ENCODE data around the gene APOC3. TPM values are rescaled to one million over a fixed set of nuclear protein-coding genes. Genes with fewer than 3 reads are reported as not detected.

Gene APOC3
- total RNA-seq, 1 donor from 2014 or later: not detected

DNA sequence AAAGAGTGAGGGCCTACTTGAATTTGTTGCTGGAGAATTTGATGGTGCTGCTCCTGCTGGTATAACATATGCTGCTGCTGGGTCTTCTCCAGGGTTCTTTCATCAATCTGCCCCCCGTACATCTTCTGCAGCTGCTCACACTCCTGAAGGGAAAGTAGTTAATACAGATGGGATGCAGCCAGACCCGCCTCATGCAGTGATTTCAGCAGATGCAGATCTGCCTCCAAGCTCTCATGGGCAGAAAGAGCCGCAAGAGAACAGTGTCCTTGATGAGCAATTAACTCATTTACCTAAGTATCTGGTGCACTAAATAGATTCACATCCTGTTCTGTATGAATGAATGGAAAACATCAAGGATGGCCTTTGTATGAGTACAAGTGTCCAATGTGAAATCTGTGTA is 32.5 kb downstream of the APOC3 start:
- H3K27me3 Mint-ChIP-seq (ENCODE audit: low read depth): no peaks in the 10 kb centered on the region
- no peaks in the 10 kb centered on the region for H3K4me1 Mint-ChIP-seq
- H3K36me3 Mint-ChIP-seq: peaks cover 57% of the 10 kb centered on the region
- TF ChIP-seq, protein P1, sequence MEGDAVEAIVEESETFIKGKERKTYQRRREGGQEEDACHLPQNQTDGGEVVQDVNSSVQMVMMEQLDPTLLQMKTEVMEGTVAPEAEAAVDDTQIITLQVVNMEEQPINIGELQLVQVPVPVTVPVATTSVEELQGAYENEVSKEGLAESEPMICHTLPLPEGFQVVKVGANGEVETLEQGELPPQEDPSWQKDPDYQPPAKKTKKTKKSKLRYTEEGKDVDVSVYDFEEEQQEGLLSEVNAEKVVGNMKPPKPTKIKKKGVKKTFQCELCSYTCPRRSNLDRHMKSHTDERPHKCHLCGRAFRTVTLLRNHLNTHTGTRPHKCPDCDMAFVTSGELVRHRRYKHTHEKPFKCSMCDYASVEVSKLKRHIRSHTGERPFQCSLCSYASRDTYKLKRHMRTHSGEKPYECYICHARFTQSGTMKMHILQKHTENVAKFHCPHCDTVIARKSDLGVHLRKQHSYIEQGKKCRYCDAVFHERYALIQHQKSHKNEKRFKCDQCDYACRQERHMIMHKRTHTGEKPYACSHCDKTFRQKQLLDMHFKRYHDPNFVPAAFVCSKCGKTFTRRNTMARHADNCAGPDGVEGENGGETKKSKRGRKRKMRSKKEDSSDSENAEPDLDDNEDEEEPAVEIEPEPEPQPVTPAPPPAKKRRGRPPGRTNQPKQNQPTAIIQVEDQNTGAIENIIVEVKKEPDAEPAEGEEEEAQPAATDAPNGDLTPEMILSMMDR (IDR thresholded peaks at IDR 0.05; ENCODE audit: unreplicated experiment): no peak
- no peak overlapping the region for H3K27ac Mint-ChIP-seq
- no peaks in the 10 kb centered on the region for H3K9me3 Mint-ChIP-seq
- no peak for DNase-seq (ENCODE audit: low spot score in 2 of 2, unreplicated experiment in 2 of 2)
- no peak overlapping the region for H3K4me3 Mint-ChIP-seq

DNA sequence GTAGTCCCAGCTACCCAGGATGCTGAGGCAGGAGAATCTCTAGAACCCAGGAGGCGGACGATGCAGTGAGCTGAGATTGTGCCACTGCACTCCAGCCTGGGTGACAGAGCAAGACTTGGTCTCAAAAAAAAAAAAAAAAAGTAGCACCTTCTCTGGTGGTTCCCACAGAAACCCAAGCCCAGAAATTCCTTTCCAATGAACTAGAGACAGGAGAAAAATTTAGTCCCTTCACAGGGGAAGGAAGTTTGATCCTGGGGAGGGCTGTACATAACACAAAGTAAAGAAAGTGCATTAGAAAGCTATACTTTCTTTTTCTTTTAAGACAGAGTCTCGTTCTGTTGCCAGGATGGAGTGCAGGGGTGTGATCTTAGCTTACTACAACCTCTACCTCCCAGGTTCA is 33.2 kb downstream of the APOC3 start:
- Mint-ChIP-seq H3K4me1 (no peaks in the 10 kb centered on the region), H3K27ac (no peak overlapping the region), H3K4me3 (no peak overlapping the region), H3K36me3 (peaks cover 55% of the 10 kb centered on the region), H3K27me3 (ENCODE audit: low read depth) (no peaks in the 10 kb centered on the region), H3K9me3 (no peaks in the 10 kb centered on the region)
- no peak for DNase-seq (ENCODE audit: low spot score in 2 of 2, unreplicated experiment in 2 of 2)
- TF ChIP-seq, protein P1 (IDR thresholded peaks at IDR 0.05; ENCODE audit: unreplicated experiment): no peak

DNA sequence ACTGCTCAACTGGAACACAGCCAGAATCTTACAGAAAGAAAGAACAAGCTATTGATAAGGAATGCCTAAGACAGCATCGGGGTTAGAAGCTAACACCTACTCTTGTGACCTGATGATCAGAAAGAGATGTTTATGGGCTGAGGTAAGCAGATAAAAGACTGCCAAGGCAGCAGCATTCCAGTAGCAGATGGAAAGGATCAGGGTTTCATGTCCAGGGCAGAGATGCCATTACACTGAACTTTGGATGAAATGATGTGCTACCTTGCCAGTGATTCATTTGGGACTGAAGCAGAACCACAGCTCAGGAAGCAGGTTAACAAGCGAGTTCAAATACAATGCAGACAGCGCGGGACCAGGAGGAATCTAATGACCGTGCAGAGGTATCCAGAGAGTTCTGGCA is 34.8 kb downstream of the APOC3 start:
- Mint-ChIP-seq H3K27me3 (ENCODE audit: low read depth) (no peaks in the 10 kb centered on the region), H3K9me3 (no peaks in the 10 kb centered on the region), H3K4me1 (no peaks in the 10 kb centered on the region), H3K36me3 (peaks cover 50% of the 10 kb centered on the region), H3K27ac (no peak overlapping the region), H3K4me3 (no peak overlapping the region)
- DNase-seq (ENCODE audit: low spot score in 2 of 2, unreplicated experiment in 2 of 2): no peak
- TF ChIP-seq, protein P1 (IDR thresholded peaks at IDR 0.05; ENCODE audit: unreplicated experiment): no peak

DNA sequence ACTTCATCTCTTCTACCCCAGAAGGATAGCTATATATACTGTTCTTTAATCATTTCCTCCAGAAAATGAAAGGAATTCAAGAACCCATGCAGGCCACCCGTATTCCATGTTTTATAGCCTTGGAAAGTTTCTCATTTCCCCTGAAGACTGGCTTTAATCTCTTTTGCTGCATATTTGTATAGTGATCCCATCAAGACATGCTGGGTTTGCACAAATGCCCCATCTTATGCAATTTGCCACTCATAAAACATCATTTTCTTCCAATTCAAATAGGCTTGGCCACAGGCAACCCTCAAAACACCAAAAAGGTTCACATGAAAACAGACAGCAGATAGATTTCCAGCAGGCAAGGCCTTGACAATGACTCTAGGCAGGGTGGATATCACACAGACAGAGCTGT is 36.0 kb downstream of the APOC3 start:
- no peak overlapping the region for H3K4me3 Mint-ChIP-seq
- peaks cover 48% of the 10 kb centered on the region for H3K36me3 Mint-ChIP-seq
- no peak overlapping the region for H3K27ac Mint-ChIP-seq
- DNase-seq (ENCODE audit: low spot score in 2 of 2, unreplicated experiment in 2 of 2): no peak
- H3K9me3 Mint-ChIP-seq: no peaks in the 10 kb centered on the region
- TF ChIP-seq, protein P1 (IDR thresholded peaks at IDR 0.05; ENCODE audit: unreplicated experiment): no peak
- no peaks in the 10 kb centered on the region for H3K27me3 Mint-ChIP-seq (ENCODE audit: low read depth)
- H3K4me1 Mint-ChIP-seq: no peaks in the 10 kb centered on the region

DNA sequence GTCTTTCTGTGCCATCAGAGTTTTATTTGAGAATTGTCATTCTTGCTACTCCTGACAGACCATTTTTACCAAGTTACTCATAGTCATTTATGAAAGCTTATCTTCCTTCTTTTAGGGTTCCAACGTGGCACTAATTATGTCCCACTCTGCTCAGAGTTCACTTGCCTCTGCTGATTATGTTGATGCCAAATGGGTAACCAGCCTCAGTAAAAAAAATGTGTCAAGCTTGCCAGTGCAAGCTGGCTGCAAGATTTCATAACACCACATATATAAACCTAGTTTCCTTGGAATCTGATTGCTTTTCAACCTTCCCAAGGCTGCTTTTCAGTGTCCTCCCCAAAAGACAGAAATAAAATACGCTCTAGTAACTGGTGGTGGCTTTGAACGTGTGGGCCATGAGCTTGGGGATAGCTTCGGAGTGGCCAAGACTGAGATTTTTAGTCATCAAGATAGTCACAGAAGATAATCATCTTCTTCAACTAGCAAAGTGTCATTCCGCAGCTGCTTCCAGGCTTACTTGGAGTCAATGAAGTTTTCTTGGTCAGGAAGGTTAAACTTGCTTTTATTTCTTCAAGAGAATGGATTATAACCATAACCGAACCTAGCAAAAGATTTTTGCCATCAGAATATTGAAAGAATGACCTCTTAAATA is 37.2 kb downstream of the APOC3 start:
- TF ChIP-seq, protein P1 (IDR thresholded peaks at IDR 0.05; ENCODE audit: unreplicated experiment): no peak
- no peaks in the 10 kb centered on the region for H3K4me1 Mint-ChIP-seq
- H3K36me3 Mint-ChIP-seq: peaks cover 41% of the 10 kb centered on the region
- H3K27ac Mint-ChIP-seq: no peak overlapping the region
- no peak overlapping the region for H3K4me3 Mint-ChIP-seq
- H3K9me3 Mint-ChIP-seq: no peaks in the 10 kb centered on the region
- no peak for DNase-seq (ENCODE audit: low spot score in 2 of 2, unreplicated experiment in 2 of 2)
- no peaks in the 10 kb centered on the region for H3K27me3 Mint-ChIP-seq (ENCODE audit: low read depth)

DNA sequence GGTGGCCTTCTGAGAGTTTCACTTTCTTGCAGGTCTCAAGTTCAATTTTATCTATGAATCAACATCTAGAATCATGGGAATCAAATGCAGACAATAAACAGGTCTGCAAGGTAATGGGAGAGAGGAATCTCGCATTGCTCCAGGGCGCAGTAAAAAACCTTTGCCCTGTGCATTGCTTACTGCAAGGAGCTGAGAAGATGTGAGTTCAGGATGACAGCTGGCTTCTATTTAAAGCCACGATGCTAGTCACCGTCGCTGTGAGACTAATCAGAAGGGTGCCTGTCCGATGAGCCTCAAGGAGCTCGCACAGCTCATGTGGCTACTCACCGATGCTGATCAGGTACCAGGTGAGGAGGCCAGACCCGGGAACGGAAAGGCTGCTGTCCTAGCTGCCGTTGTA is 37.9 kb downstream of the APOC3 start:
- Mint-ChIP-seq H3K27ac (no peak overlapping the region), H3K27me3 (ENCODE audit: low read depth) (no peaks in the 10 kb centered on the region), H3K36me3 (peaks cover 38% of the 10 kb centered on the region), H3K4me3 (no peak overlapping the region), H3K4me1 (no peaks in the 10 kb centered on the region), H3K9me3 (no peaks in the 10 kb centered on the region)
- no peak for DNase-seq (ENCODE audit: low spot score in 2 of 2, unreplicated experiment in 2 of 2)
- TF ChIP-seq, protein P1 (IDR thresholded peaks at IDR 0.05; ENCODE audit: unreplicated experiment): no peak

All from mesothelial cell of epicardium (in vitro differentiated cells).